NCI-H128 (cell line): ENCODE results near the gene NKD1.

Source experiments
- DNase-seq: peaks from one replicate; lab custom pipeline; 2025; ENCODE audit not compliant: unreplicated experiment; lab: John Stamatoyannopoulos, UW

Gene NKD1

GRCh38 chr16:50622643-50623369, 74.6 kb downstream of the NKD1 start:
- DNase-seq = no peak

DNA sequence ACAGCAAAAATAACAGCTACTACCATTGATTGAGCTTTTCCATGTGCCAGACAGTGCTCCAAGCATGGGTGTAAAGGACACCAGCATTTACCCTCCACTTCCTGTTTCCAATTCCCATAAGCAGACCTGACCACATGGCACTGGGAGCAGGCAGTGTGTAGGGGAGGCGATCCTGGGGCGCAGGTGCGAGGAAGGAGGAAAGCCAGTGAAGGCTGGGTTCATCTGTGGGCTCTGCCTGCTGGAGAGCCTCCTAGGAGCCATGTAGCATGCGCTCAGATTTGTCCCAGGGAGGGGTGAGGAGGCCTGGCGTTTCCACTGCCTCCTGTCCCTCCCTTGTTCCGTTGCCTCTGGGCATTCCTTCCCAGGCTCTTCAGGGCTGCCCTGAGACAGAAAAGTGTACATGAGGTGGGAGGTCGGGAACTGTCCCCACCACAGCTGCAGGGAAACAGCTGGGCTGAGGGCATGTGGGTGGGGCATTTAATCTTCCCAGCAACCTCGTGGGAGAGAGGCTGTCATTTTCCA, 76.3 kb downstream of the NKD1 start:
- no peak for DNase-seq

- no peak for DNase-seq
These were observed 77.2 kb downstream of the NKD1 start for GRCh38 chr16:50625374-50625773.

DNA sequence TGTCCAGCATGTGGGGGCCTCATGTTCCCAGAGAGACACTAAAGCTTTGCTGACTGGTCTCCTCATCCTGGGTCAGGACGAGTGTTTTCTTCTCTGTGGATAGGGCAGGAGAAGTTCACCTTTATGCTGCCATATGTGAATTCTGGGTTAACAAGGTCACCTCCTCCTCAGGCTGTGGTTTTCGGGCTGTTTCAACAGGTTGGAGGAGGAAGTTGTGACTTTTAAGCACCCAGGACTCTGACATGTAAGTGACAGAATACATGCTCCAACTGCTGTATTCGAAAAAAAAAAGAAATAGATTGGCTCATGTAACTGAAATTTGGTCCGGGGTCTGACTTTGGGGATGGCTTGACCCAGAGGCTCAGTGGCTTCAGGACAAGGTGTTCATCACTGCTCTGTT, 78.7 kb downstream of the NKD1 start:
- DNase-seq = no peak

- no peak for DNase-seq
These were observed 79.2 kb downstream of the NKD1 start for GRCh38 chr16:50627419-50627818.

DNA sequence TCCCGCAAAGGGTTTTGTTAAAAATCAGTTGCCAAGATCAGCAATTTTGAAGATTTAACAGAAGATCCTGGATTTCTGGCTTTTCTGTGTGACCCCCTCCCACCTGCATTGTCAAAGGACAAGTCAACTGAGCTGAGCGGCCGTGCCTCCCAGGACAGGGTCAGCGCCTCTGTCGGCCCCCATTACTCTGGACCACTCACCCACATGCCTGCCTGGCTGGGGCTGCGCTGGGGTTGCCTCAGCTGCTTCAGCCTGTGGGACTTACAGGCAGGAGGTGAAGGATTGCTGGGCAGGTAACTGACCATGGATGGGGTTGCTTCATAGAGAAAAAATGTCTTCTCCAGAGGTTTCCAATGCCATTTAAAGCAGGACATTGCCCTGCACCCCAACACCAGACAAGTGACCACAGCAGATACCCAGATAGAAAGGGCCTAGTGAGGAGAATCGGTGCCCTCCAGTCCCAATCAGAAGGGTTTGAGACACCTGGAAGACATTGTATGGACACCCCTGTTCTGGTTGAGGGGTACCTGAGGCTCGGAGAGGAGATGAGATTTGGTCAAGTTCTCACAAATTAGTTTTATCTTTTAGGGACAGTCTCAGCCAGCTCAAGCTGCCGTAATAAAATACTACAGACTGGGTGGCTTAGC, 80.1 kb downstream of the NKD1 start:
- DNase-seq = no peak

- DNase-seq = no peak
These were observed 81.1 kb downstream of the NKD1 start for GRCh38 chr16:50629334-50629733.

DNA sequence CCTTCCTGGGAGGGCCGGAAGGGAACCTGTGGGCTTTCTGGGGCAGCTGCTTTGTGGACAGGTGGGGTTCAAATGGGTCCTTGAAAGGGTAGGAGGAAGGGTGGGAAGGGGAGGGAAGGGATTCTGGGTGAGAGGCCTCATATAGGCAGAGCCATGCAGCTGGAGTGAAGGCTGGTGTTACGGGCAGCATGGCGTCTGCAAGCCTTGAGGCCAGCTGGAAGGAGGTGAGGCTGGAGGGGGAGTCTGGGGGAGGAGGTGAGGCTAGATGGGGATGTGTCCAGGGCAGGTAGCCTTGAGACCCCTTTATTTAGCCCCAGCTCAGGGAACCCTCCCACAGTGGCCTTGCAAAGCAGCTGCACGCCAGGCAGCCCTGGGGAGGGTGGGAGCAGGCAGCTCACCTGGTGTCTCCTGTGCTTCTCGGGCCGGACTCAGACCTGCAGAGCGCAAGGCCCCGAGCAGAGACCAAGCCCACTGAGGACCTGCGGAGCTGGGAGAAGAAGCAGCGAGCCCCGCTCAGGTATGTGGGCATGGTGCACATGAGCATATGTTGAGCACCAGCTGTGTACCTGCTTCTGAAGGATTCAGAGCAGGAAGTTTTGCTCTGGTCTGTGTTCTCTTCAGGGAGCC, 82.3 kb downstream of the NKD1 start:
- DNase-seq = no peak

DNA sequence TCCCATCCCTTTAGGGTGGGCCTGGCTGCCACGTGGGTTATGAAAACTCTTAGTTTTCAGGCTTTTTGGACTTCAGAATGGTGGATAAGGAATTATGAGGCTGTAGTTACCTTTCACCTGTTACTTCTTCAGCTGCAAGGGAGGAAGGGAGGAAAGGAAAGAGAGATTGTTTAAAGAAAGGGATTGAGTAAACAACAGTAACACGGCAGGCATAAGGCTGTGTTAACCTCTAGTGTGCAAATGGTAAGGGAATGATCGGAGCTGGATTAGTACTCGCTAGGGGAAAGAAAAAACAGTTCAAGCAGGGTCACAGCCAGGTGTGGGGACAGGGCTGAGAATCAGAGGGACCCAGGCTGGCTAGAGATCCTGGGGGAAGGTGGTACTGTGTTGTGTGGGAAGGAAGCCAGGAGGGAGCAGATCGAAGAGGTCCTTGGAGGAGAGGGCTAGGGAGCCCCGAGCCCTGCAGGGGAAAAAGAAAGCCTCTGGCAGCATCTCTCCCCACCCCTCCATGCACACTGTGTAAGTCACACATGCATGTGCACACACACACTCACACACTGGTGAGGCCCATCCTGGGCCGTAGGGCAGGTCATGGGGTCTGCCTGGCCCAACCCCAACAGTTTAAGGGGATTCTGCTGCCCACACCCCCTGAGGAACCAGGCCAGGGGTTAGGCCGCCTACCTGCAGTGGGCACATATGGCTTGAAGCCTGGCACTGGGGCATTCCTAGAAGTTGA, 83.2 kb downstream of the NKD1 start:
- no peak for DNase-seq

GRCh38 chr16:50631985-50632576, 83.9 kb downstream of the NKD1 start:
- DNase-seq = no peak

GRCh38 chr16:50632927-50633800, 85.0 kb downstream of the NKD1 start:
- DNase-seq = no peak

DNA sequence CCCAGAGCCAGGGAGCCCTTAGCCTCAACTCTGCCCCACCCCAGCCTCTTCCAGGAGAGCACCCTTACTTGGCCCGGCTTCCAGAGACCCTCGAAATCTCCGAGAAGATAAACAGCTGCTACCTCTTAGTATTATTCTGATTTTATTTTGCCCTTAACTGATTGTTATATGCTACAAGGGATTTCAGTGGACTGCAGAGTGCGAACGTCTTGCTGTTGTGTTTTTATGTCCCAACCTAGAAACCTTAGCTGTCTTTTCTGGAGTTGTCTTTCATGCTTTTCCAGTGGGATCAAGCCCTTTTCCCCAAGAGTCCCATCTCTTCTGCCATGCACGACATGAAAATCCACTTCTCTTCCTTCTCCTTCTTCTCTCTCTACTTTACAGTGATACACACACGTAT, 85.9 kb downstream of the NKD1 start:
- DNase-seq = no peak

DNA sequence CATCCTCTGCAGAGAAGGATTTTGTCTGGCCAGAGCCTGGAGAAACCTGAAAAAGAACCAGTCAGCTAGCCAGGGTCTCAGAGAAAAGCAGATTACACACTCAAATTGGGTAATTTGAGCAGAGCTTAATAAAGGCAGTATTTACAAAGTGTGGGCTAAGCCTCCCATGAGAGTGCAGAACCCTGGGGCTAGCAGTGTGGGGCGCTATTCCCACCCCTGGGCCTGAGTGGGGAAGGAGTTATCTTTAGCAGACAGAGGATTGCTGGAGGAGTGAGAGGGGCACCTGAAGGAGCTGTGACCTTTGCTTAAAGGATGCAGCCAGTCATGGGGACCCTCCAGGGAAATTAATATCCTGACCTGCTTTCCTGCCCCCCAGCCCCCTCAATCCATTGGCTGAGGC, 86.8 kb downstream of the NKD1 start:
- no peak for DNase-seq

DNA sequence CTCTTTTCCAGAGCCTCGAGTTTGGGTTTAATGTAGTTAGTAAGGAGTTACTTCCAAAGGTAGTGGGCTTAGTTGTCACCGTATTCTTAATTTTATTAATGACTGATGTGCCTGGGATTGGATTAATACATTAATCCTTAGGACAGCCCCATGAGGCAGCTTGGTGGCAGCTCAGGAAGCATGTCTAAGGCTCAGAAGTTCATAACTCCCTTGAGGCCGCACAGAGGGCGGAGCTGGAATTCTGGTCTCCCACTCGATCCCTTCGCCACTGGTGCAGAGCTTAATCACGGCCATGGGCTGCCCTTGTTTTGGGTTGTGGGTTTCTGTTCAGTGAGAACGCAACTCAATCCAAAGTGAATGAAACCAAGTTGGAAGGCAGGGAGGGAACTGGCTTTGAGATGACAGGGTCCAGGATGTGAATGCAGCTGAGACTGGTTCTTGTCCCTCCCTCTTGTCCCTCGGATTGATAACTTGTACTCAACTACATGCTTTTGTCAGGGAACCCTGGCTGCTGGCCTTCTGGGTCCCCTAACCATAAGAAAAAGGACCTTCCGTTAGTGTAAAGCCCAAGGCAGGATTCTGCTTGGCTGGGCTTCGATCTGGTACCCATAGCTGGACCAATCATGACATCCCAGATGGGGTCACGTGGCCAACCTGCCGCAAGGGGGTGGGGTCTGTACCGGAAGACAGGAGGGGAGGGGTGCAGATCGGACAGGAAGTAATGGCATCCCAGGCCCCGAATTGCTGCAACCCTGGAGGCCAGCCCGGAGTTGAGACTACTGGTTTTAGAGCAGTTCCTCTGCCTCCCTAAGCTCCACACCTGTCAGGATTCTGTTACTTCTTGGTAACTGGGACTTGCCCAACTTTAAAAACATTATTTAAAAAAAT, 87.6 kb downstream of the NKD1 start:
- no peak for DNase-seq

- no peak for DNase-seq
These were observed 88.7 kb downstream of the NKD1 start for GRCh38 chr16:50636753-50637374.

DNA sequence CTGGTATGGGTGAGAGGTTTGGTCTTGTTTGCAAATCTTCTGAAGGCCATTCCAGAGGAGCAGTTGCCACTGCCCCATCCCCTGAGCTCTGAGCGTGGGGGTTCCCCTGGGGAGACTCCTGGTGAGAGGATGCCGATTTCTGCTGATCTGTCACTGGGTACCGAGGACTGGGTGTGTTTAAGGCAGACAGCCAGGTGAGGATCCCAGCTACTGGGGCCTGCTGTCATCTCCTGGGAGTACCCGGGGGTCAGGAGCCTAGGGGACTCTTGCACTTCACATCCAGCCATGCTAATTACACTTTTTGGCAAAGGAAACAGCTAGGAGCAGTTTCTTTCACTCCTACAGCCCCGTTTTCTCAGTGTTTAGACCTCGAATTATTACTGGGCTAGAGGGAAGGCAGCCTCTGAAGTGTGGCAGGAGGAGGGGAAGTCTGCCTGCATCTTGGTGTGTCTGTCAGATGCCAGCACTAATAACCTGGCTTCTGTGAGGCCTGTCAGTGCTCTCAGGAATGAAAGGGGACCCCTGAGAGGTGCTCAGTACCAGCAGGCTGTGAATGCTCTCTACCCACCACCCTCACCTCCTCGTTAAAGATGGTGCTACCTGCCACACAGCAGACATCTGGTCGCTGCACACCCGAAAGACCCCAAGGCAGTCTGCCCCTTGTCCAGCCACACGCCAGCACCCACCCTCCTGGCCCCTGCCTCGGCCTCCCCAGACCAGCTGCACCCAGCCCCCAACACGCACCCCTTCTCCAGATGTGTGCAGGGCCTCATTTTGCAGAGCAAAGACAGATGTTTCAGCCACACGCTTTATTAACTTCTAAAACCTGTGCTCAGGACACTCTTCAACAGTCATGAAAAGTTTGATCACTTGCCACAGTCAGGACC, 89.8 kb downstream of the NKD1 start:
- DNase-seq = no peak

DNA sequence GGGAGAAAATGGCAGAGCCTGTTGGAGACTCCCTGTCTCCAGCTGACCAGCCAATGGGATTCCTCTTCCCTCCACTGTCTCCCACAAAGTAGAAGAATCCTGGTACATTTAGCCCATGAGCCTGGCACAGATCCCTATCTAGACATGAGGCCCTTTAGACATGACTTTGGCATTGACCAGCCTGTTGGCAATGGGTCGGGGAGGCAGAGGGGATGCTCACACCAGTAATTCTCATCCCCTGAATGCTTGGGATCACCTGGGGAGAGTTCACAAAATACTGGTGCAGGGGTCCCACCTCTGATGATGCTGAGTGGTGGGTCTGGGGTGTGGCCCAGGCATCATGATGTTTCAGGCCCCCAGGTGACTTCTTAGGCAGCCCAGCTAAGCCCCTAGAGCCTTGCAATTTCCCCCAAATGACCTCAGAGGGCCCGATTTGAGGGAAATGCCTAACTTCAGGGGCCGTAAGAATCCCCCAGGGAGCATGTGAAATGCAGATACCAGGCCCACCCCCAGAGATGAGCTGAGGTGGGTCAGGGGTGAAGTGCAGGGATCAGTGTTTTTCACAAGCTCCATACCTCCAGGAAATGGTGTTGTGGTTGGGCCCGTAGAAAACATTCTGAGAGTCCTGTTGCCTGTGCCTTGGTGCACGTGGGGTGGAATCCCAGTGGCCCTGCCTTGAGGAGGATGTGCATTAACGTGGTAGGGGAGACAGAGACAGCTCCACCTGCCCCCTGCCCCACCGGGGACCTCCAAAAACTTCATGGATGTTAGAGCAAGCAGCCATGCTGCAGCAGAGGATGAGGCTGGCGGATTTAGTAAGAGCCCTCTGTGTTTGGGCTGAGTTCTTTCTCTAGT, 90.8 kb downstream of the NKD1 start:
- DNase-seq = no peak
